H1 (cell line): ENCODE results near the gene SLIT3. TPM values are rescaled to one million over a fixed set of nuclear protein-coding genes. Genes with fewer than 3 reads are reported as not detected.

Source experiments
- CTCF ChIA-PET: fragments of 300-600 bp; sonication (Branson Sonifier 250); formaldehyde crosslinking; loops from one replicate; lab custom pipeline; 2021; ENCODE audit not compliant: partially characterized antibody; lab: Charles Lee
- POLR2A ChIA-PET: fragments of 300-600 bp; sonication (Branson Sonifier 250); formaldehyde crosslinking; loops from one replicate; lab custom pipeline; 2021; ENCODE audit warnings: inconsistent platforms; ENCODE audit not compliant: partially characterized antibody; lab: Charles Lee
- DNase-seq, 2 experiments: peaks; one replicate each; pipeline versions ENCODE4 v3.0.0 to v3.0.0-alpha.2; 2010 to 2022; ENCODE audit warnings: low spot score in 2 of 2, low read depth in 1 of 2, mixed read lengths in 1 of 2
- FAIRE-seq: peaks from 2 replicates; lab custom pipeline; 2011; peaks lifted over from hg19 to GRCh38; lab: Jason Lieb, UNC
- H2AFZ ChIP-seq: 2 replicates; pipeline ENCODE4 v1.8.1; 2012; ENCODE audit warnings: low read length, inconsistent platforms
- H2AK5ac ChIP-seq: 2 replicates; pipeline ENCODE4 v1.6.1; 2013; ENCODE audit warnings: low read depth, low read length
- H2BK120ac ChIP-seq: replicated peaks from 2 replicates; pipeline ENCODE3; 2013; ENCODE audit warnings: low read depth, low read length, inconsistent platforms
- H2BK12ac ChIP-seq: 2 replicates; pipeline ENCODE4 v1.6.1; 2013; ENCODE audit warnings: low read depth, low read length
- H2BK15ac ChIP-seq: 2 replicates; pipeline ENCODE4 v1.6.1; 2013; ENCODE audit warnings: low read length
- H2BK20ac ChIP-seq: 2 replicates; pipeline ENCODE4 v1.6.1; 2013; ENCODE audit warnings: low read length
- H2BK5ac ChIP-seq: 2 replicates; pipeline ENCODE4 v1.6.1; 2013; ENCODE audit warnings: low read depth, low read length
- H3K14ac ChIP-seq: 2 replicates; pipeline ENCODE4 v1.6.1; 2013; ENCODE audit warnings: inconsistent platforms; ENCODE audit not compliant: insufficient read length
- H3K18ac ChIP-seq: 2 replicates; pipeline ENCODE4 v1.6.1; 2013; ENCODE audit warnings: low read length; ENCODE audit errors: extremely low read depth
- H3K23ac ChIP-seq: 2 replicates; pipeline ENCODE4 v1.6.1; 2013; ENCODE audit warnings: inconsistent platforms; ENCODE audit not compliant: insufficient read length
- H3K23me2 ChIP-seq: 2 replicates; pipeline ENCODE4 v1.6.1; 2013; ENCODE audit warnings: low read depth, low read length
- H3K27ac ChIP-seq: 2 replicates; pipeline ENCODE4 v1.6.1; 2011; ENCODE audit warnings: low read depth, low read length, inconsistent platforms
- H3K27me3 ChIP-seq, 4 experiments: replicated peaks in 1 of 4; 1 replicate in 1 of 4; 2 replicates in 3 of 4; pipeline versions ENCODE4 v1.6.1 to v1.8.1; 2011 to 2013; ENCODE audit warnings: low read length in 3 of 4, mild to moderate bottlenecking in 3 of 4, inconsistent platforms in 2 of 4, mixed read lengths in 2 of 4, moderate library complexity in 1 of 4; ENCODE audit not compliant: control insufficient read depth in 3 of 4, insufficient read depth in 3 of 4; ENCODE audit errors: extremely low read depth in 1 of 4
- H3K36me3 ChIP-seq, 4 experiments: 2 replicates each; pipeline versions ENCODE4 v1.6.1 to v1.8.1; 2011 to 2013; ENCODE audit warnings: mild to moderate bottlenecking in 4 of 4, low read length in 3 of 4, moderate library complexity in 2 of 4, control low read depth in 1 of 4, inconsistent platforms in 1 of 4; ENCODE audit not compliant: insufficient read depth in 4 of 4, control insufficient read depth in 2 of 4
- H3K4ac ChIP-seq: replicated peaks from 2 replicates; pipeline ENCODE3; 2013; ENCODE audit warnings: low read length, low read depth, mixed read lengths, inconsistent platforms; ENCODE audit not compliant: insufficient read length
- H3K4me1 ChIP-seq, 4 experiments: replicated peaks in 1 of 4; 1 replicate in 1 of 4; 2 replicates in 3 of 4; pipeline versions ENCODE4 v1.6.1 to v1.8.1; 2011 to 2013; ENCODE audit warnings: low read length in 3 of 4, inconsistent platforms in 2 of 4, mixed read lengths in 1 of 4; ENCODE audit not compliant: insufficient read depth in 4 of 4, control insufficient read depth in 3 of 4
- H3K4me2 ChIP-seq, 2 experiments: 2 replicates each; pipeline versions ENCODE4 v1.6.1 to v1.8.1; 2011 to 2013; ENCODE audit warnings: low read depth in 2 of 2, low read length in 2 of 2, control low read depth in 1 of 2, inconsistent platforms in 1 of 2, mild to moderate bottlenecking in 1 of 2; ENCODE audit not compliant: insufficient read depth in 1 of 2
- H3K4me3 ChIP-seq, 4 experiments: fragments of 200-600, 300-600 bp in 1 of 4; sonication (generic), shearing (Covaris generic), sonication (Bioruptor Twin) in 1 of 4; 2 replicates each; pipeline versions ENCODE4 v1.5.1 to v1.8.1; 2011 to 2016; ENCODE audit warnings: low read length in 4 of 4, low read depth in 3 of 4, control low read depth in 2 of 4, inconsistent platforms in 2 of 4, mild to moderate bottlenecking in 2 of 4, mixed read lengths in 1 of 4, moderate library complexity in 1 of 4; ENCODE audit not compliant: insufficient read depth in 2 of 4; ENCODE audit errors: extremely low read depth in 1 of 4
- H3K56ac ChIP-seq: replicated peaks from 2 replicates; pipeline ENCODE3; 2013; ENCODE audit warnings: low read depth, mild to moderate bottlenecking, mixed read lengths, low read length, inconsistent platforms; ENCODE audit not compliant: insufficient read length
- H3K79me1 ChIP-seq: 2 replicates; pipeline ENCODE4 v1.6.1; 2013; ENCODE audit warnings: low read depth, low read length, control low read depth
- H3K79me2 ChIP-seq, 2 experiments: 2 replicates each; pipeline versions ENCODE4 v1.6.1 to v1.8.1; 2012 to 2013; ENCODE audit warnings: low read length in 2 of 2, mild to moderate bottlenecking in 2 of 2, inconsistent platforms in 1 of 2; ENCODE audit not compliant: insufficient read depth in 2 of 2, control insufficient read depth in 1 of 2
- H3K9ac ChIP-seq, 4 experiments: replicated peaks in 1 of 4; 1 replicate in 1 of 4; 2 replicates in 3 of 4; pipeline versions ENCODE4 v1.6.1 to v1.8.1; 2011 to 2013; ENCODE audit warnings: low read depth in 3 of 4, low read length in 3 of 4, control low read depth in 2 of 4, mild to moderate bottlenecking in 2 of 4, moderate library complexity in 2 of 4, inconsistent platforms in 1 of 4; ENCODE audit errors: extremely low read depth in 1 of 4
- H3K9me3 ChIP-seq, 2 experiments: 2 replicates each; pipeline versions ENCODE4 v1.6.1 to v1.8.1; 2012 to 2013; ENCODE audit warnings: mild to moderate bottlenecking in 2 of 2, moderate library complexity in 2 of 2, control low read depth in 1 of 2, inconsistent platforms in 1 of 2, low read depth in 1 of 2, low read length in 1 of 2, mixed read lengths in 1 of 2; ENCODE audit not compliant: insufficient read depth in 2 of 2
- H4K20me1 ChIP-seq, 2 experiments: replicated peaks in 1 of 2; 2 replicates each; pipeline versions ENCODE3 to v1.8.1; 2011 to 2013; ENCODE audit warnings: inconsistent platforms in 2 of 2, low read length in 2 of 2, mild to moderate bottlenecking in 1 of 2; ENCODE audit not compliant: insufficient read depth in 2 of 2, control insufficient read depth in 1 of 2
- H4K5ac ChIP-seq: 2 replicates; pipeline ENCODE4 v1.6.1; 2013; ENCODE audit warnings: low read length, low read depth, mixed read lengths, inconsistent platforms; ENCODE audit not compliant: insufficient read length
- H4K8ac ChIP-seq: 2 replicates; pipeline ENCODE4 v1.8.0; 2013; ENCODE audit warnings: mild to moderate bottlenecking, moderate library complexity, low read length, inconsistent platforms; ENCODE audit not compliant: insufficient read depth; ENCODE audit errors: extremely low read depth
- H4K91ac ChIP-seq: replicated peaks from 2 replicates; pipeline ENCODE3; 2013; ENCODE audit warnings: low read length, mixed read lengths, inconsistent platforms; ENCODE audit not compliant: insufficient read length
- CREB1 ChIP-seq: IDR thresholded peaks from 2 replicates; pipeline ENCODE4 v1.6.1; 2012; ENCODE audit warnings: inconsistent platforms
- CTCF ChIP-seq, 3 experiments: IDR thresholded peaks; 1 replicate in 2 of 3; 2 replicates in 1 of 3; pipeline versions ENCODE4 v1.5.1 to v1.6.1; 2011; ENCODE audit warnings: low read length in 3 of 3, mild to moderate bottlenecking in 3 of 3, inconsistent platforms in 2 of 3, low read depth in 1 of 3, moderate library complexity in 1 of 3; ENCODE audit not compliant: insufficient read depth in 1 of 3; ENCODE audit errors: control extremely low read depth in 1 of 3
- RAD21 ChIP-seq, 2 experiments: IDR thresholded peaks in 1 of 2; conservative IDR thresholded peaks in 1 of 2; 2 replicates each; pipeline ENCODE4 v1.6.1; 2011; ENCODE audit warnings: low read depth in 2 of 2, low read length in 2 of 2, improper control_type of control experiment in 1 of 2, inconsistent platforms in 1 of 2, mild to moderate bottlenecking in 1 of 2, moderate library complexity in 1 of 2
- RXRA ChIP-seq: IDR thresholded peaks from 2 replicates; pipeline ENCODE4 v1.6.1; 2011; ENCODE audit warnings: low read depth, mild to moderate bottlenecking, low read length, moderate library complexity; ENCODE audit not compliant: insufficient read depth
- SIX5 ChIP-seq: IDR thresholded peaks from 2 replicates; pipeline ENCODE4 v1.6.1; 2011; ENCODE audit warnings: mild to moderate bottlenecking, low read depth, low read length
- SP2 ChIP-seq: IDR thresholded peaks from 2 replicates; pipeline ENCODE4 v1.6.1; 2012; ENCODE audit warnings: mild to moderate bottlenecking, low read length, inconsistent platforms
- TCF12 ChIP-seq: IDR thresholded peaks from 2 replicates; pipeline ENCODE4 v1.6.1; 2011; ENCODE audit warnings: low read depth, mild to moderate bottlenecking, low read length
- WGBS, 2 experiments: shearing (Covaris generic) in 1 of 2; methylation state at CpG; one replicate each; pipeline versions ENCODE4 v1.1.6 to v1.1.7; 2013 to 2015; ENCODE audit warnings: low lambda C conversion rate in 2 of 2, mixed read lengths in 2 of 2, inconsistent platforms in 1 of 2, low coverage in 1 of 2, missing lambda C conversion rate in 1 of 2; ENCODE audit not compliant: insufficient replicate concordance in 2 of 2, insufficient coverage in 1 of 2, insufficient read length in 1 of 2; ENCODE audit errors: extremely low coverage in 1 of 2, missing lambda C conversion rate in 1 of 2; 5-methylcytosine and 5-hydroxymethylcytosine counted together
- polyA plus RNA-seq, 7 experiments: library from polyadenylated mRNA; depleted of rRNA in 3 of 7; stranded (reverse) in 5 of 7; unstranded in 2 of 7; fragments of >200 nt in 5 of 7; fragments of 200-250 nt in 2 of 7; gene quantifications; 1 replicate in 5 of 7; 2 replicates in 1 of 7; 4 replicates in 1 of 7; pipeline versions ENCODE4 v1.2.1 to v1.2.3, GENCODE V29; 2011 to 2013; ENCODE audit warnings: missing spikeins in 2 of 7, mixed read lengths in 2 of 7
- total RNA-seq: library from RNA; stranded (reverse); fragmentation: NEBNext Ultra II Directional; extraction: Animal tissue kit (Norgen Biotek cat#: 25700); gene quantifications from 2 replicates; pipeline ENCODE4 v1.2.1, GENCODE V29; 2021

Gene SLIT3
- total and polyA plus RNA-seq, 2 of the 8 experiments (the other 6 are each of a cell fraction or from before 2014, with no cell fraction given), result 1.1 to 1.2 TPM

GRCh38 chr5:169116961-169117461, 183.9 kb downstream of the SLIT3 start:
- H3K4me2 ChIP-seq, result no peak overlapping the region
- H3K18ac ChIP-seq, result no peak overlapping the region
- ChIA-PET POLR2A (no interaction called here), CTCF (interaction anchor here (0.6 to 2.4 kb wide), 22 partner anchors 10 to 466 kb away, joined by 3 to 12 read pairs (median 4); partner anchors contain the start of gene SPDL1)
- DNase-seq, result peak in 1 of 2 experiments; percentile 43
- no peak overlapping the region for H4K91ac ChIP-seq
- peaks cover 0 to 2% (median 0%) of the 10 kb centered on the region in 4 experiments; a peak in 1 of 7 replicates for H3K4me1 ChIP-seq
- no peak overlapping the region for H3K4me3 ChIP-seq
- H3K56ac ChIP-seq, result no peak overlapping the region
- H4K5ac ChIP-seq, result no peak overlapping the region
- no peaks in the 10 kb centered on the region for H4K20me1 ChIP-seq
- H2BK15ac ChIP-seq, result no peak overlapping the region
- H3K4ac ChIP-seq, result no peak overlapping the region
- H3K79me2 ChIP-seq, result no peaks in the 10 kb centered on the region
- no peaks in the 10 kb centered on the region for H3K27me3 ChIP-seq
- no peak overlapping the region for H2BK12ac ChIP-seq
- peaks cover 1% of the 10 kb centered on the region; the same call in 1 of the 2 replicates for H3K23me2 ChIP-seq
- 90% methylated on average over 6 of the region's 6 CpGs; no CpG with 5 or more reads in 1 of the 2 experiments for WGBS, 2 experiments
- H3K79me1 ChIP-seq, result no peaks in the 10 kb centered on the region
- H2AK5ac ChIP-seq, result no peak overlapping the region
- H3K9me3 ChIP-seq, result no peaks in the 10 kb centered on the region
- TF ChIP-seq CTCF (IDR thresholded peaks at IDR 0.05; ENCODE audit: control extremely low read depth in 1 of 3, insufficient read depth in 1 of 3, low read depth in 1 of 3, low read length in 3 of 3), result peak; percentile 50 to 80 (median 69)
- no peak for TF ChIP-seq CREB1
- no peak for TF ChIP-seq RXRA
- no peak for TF ChIP-seq SP2
- no peak for TF ChIP-seq SIX5
- TF ChIP-seq RAD21 (IDR thresholded peaks at IDR 0.05 in 1 of 2, conservative IDR thresholded peaks at IDR 0.05 in 1 of 2; ENCODE audit: low read depth in 2 of 2, low read length in 2 of 2), result peak; percentile 68 to 73
- no peak for TF ChIP-seq TCF12
- no peak overlapping the region for H2AFZ ChIP-seq
- no peak overlapping the region for H3K9ac ChIP-seq
- no peak overlapping the region for H2BK120ac ChIP-seq
- no peak overlapping the region for H3K23ac ChIP-seq
- no peak overlapping the region for H2BK20ac ChIP-seq
- no peaks in the 10 kb centered on the region for H3K36me3 ChIP-seq
- no peak overlapping the region for H3K27ac ChIP-seq
- H3K14ac ChIP-seq, result no peak overlapping the region
- H2BK5ac ChIP-seq, result no peak overlapping the region
- FAIRE-seq, result no peak
- H4K8ac ChIP-seq, result no peak overlapping the region
